Heart left ventricle (tissue), 16 donors: ENCODE measurements around the gene NECTIN1. TPM values are rescaled to one million over a fixed set of nuclear protein-coding genes. Genes with fewer than 3 reads are reported as not detected.

Experiments
- ATAC-seq, 4 donors: fragments of 200-7000 bp; cut with Tn5 transposase; one replicate each; pipeline ENCODE4 v1.9.1; 2020 to 2022; ENCODE audit warnings: moderate library complexity in 4 of 4, mild to moderate bottlenecking in 3 of 4, moderate number of reproducible peaks in 1 of 4
- DNase-seq, 5 donors: peaks; one replicate each; pipeline ENCODE4 v3.0.0-alpha.2; 2020
- H3K27ac ChIP-seq, 12 donors: fragments of 200-600 bp; sonication (generic) in 4 of 12; one replicate each; pipeline versions ENCODE4 v1.5.0 to v1.8.0; 2016 to 2022; ENCODE audit warnings: mild to moderate bottlenecking in 2 of 12
- H3K27me3 ChIP-seq, 9 donors: fragments of 200-600 bp; sonication (generic) in 2 of 9; one replicate each; pipeline versions ENCODE4 v1.5.1 to v1.8.0; 2016 to 2022; ENCODE audit warnings: mild to moderate bottlenecking in 3 of 9
- H3K36me3 ChIP-seq, 9 donors: fragments of 200-600 bp; sonication (generic) in 2 of 9; one replicate each; pipeline versions ENCODE4 v1.5.0 to v1.8.0; 2018 to 2022; ENCODE audit warnings: mild to moderate bottlenecking in 2 of 9
- H3K4me1 ChIP-seq, 12 donors: fragments of 200-600 bp; sonication (generic) in 4 of 12; one replicate each; pipeline versions ENCODE4 v1.5.0 to v1.8.0; 2016 to 2022; ENCODE audit warnings: mild to moderate bottlenecking in 3 of 12
- H3K4me3 ChIP-seq, 12 donors: fragments of 200-600 bp; sonication (generic) in 4 of 12; one replicate each; pipeline versions ENCODE4 v1.5.0 to v1.8.0; 2017 to 2022; ENCODE audit warnings: mild to moderate bottlenecking in 9 of 12, moderate library complexity in 4 of 12
- H3K9me3 ChIP-seq, 12 donors: fragments of 200-600 bp; sonication (generic) in 4 of 12; one replicate each; pipeline versions ENCODE4 v1.5.0 to v1.8.0; 2016 to 2022; ENCODE audit warnings: mild to moderate bottlenecking in 1 of 12
- CTCF ChIP-seq, 12 donors: fragments of 200-600 bp; sonication (generic) in 4 of 12; IDR thresholded peaks; one replicate each; pipeline versions ENCODE4 v1.5.0 to v1.8.0; 2018 to 2022; ENCODE audit warnings: antibody characterized with exemption in 12 of 12, mild to moderate bottlenecking in 5 of 12
- POLR2A ChIP-seq, 2 donors: fragments of 450-650 bp; IDR thresholded peaks; one replicate each; pipeline ENCODE4 v1.6.1; 2017; ENCODE audit warnings: antibody characterized with exemption in 2 of 2, mild to moderate bottlenecking in 2 of 2, moderate library complexity in 2 of 2
- WGBS, 4 donors: extraction: QIAGEN DNeasy Blood & Tissue Kit in 2 of 4; methylation state at CpG; one replicate each; pipeline versions ENCODE4 v1.1.5 to v1.1.7; 2013 to 2018; 5-methylcytosine and 5-hydroxymethylcytosine counted together
- intact Hi-C, 10 donors: fragments of 100-400 bp; cut with DNase I; formaldehyde crosslinking; loops; one replicate each; pipeline versions ENCODE4 v1.11.1 to v1.14.2; 2022
- polyA plus RNA-seq, 2 donors: library from polyadenylated mRNA; stranded (reverse); fragments of 200-250 nt; gene quantifications; one replicate each; pipeline ENCODE4 v1.2.3, GENCODE V29; 2013
- total RNA-seq, 9 donors: library from RNA; depleted of rRNA in 2 of 9; stranded (reverse); fragments of >200 nt in 2 of 9; fragmentation: NEBNext Ultra II Directional in 3 of 9; extraction: Animal tissue kit (Norgen Biotek cat#: 25700) in 3 of 9; gene quantifications; one replicate each; pipeline versions ENCODE4 v1.1.0 to v1.2.4, GENCODE V29; 2016 to 2023
- donor health status: ischemic (EF 13 %, LVEDD 7.1; RV severe dilation, severe dysfunction).
- donor health status: healthy with polysubstance abuse.
- donor health status: DM: no; HTN: yes; CAD: no.
- donor health status: DM: no; HTN: no; CAD: no.
- donor health status: ischemic (EF 25% LVEDD 6.9; RV normal size, moderate dysfunction).
- donor health status: ischemic (EF 25% LVEDD 5.7; RV mildly dilated, moderate dysfunction).
- donor health status: healthy.
- donor health status: DM: yes; HTN: yes; CAD: no.
- donor health status: ischemic (EF 35%, LVEDD 5.7; RV mildly dilated, moderate dysfunction).
- donor health status: nonischemic (EF 11% LVEDD 7.7; RV severe dilation, severe dysfunction).
- donor health status: DM: yes; HTN: yes; CAD: no.
- donor health status: PGD.
- donor health status: ischemic (EF 29% LVEDD 5.4; RV normal size, mild dysfunction).
- donor health status: nonischemic (EF 23%, LVEDD 6.1; RV moderate dilation, normal function).

The NECTIN1 gene
- total and polyA plus RNA-seq, 11 donors, result 5.8 to 28.6 (median 18.5) TPM

GRCh38 chr11:119743006-119743405 lies 14.0 kb upstream of the NECTIN1 start:
- intact Hi-C loops, result loop anchor here in 2 of 10 donors (5.0 to 10.0 kb wide), 2 partner anchors 129 to 258 kb away; no protein-coding TSS in a partner anchor
- 65 to 84% (median 68%) methylated on average over 8 of the region's 8 CpGs for WGBS, 4 donors
- peaks cover 0 to 25% (median 9%) of the 10 kb centered on the region in 9 donors for H3K27me3 ChIP-seq

GRCh38 chr11:119742263-119742861 lies 13.4 kb upstream of the NECTIN1 start:
- ATAC-seq (peak in 1 of 4 donors; percentile 12), DNase-seq (no peak)
- Histone ChIP-seq H3K27ac (no peak overlapping the region), H3K27me3 (peaks cover 0 to 25% (median 9%) of the 10 kb centered on the region in 9 donors), H3K36me3 (no peaks in the 10 kb centered on the region), H3K4me1 (peaks cover 0 to 13% (median 0%) of the 10 kb centered on the region in 12 donors), H3K4me3 (peak overlapping the region in 8 of 12 donors; percentile 11 to 38 (median 25)), H3K9me3 (no peaks in the 10 kb centered on the region)
- intact Hi-C loops, result loop anchor here in 2 of 10 donors (5.0 to 10.0 kb wide), 2 partner anchors 130 to 258 kb away; no protein-coding TSS in a partner anchor
- 6 to 18% (median 11%) methylated on average over 23 to 38 of the region's 38 CpGs for WGBS, 4 donors
- TF ChIP-seq POLR2A (IDR thresholded peaks at IDR 0.05), result no peak
- TF ChIP-seq CTCF (IDR thresholded peaks at IDR 0.05), result no peak

More at GRCh38 chr11:119743006-119743405, 14.0 kb upstream of the NECTIN1 start:
- Histone ChIP-seq H3K4me1 (peaks cover 0 to 13% (median 0%) of the 10 kb centered on the region in 12 donors), H3K27ac (no peak overlapping the region), H3K9me3 (no peaks in the 10 kb centered on the region), H3K4me3 (no peak overlapping the region), H3K36me3 (no peaks in the 10 kb centered on the region)
- no peak for DNase-seq
- TF ChIP-seq CTCF (IDR thresholded peaks at IDR 0.05) (no peak), POLR2A (IDR thresholded peaks at IDR 0.05) (no peak)
- ATAC-seq, result no peak

- Histone ChIP-seq H3K27ac (no peak overlapping the region), H3K4me1 (peaks cover 0 to 13% (median 0%) of the 10 kb centered on the region in 12 donors), H3K9me3 (no peaks in the 10 kb centered on the region), H3K4me3 (peak overlapping the region in 9 of 12 donors; percentile 12 to 38 (median 25)), H3K36me3 (no peaks in the 10 kb centered on the region), H3K27me3 (peaks cover 0 to 25% (median 9%) of the 10 kb centered on the region in 9 donors)
- TF ChIP-seq POLR2A (IDR thresholded peaks at IDR 0.05) (no peak), CTCF (IDR thresholded peaks at IDR 0.05) (peak; percentile 73 to 88 (median 79))
- WGBS, 4 donors, result 7 to 23% (median 16%) methylated on average over 28 to 54 of the region's 54 CpGs
- peak; percentile 49 to 82 (median 52) for DNase-seq
- intact Hi-C loops, result loop anchor here in 2 of 10 donors (5.0 to 10.0 kb wide), 2 partner anchors 131 to 257 kb away; no protein-coding TSS in a partner anchor
- ATAC-seq, result peak; percentile 62 to 87 (median 78)
These were observed 12.6 kb upstream of the NECTIN1 start for GRCh38 chr11:119741369-119742262.
